Jurkat, Clone E6-1 (cell line): ENCODE measurements around the gene ERBIN.
"Not testable (repeated sequence)": the region's sequence is repeated elsewhere in the genome, so short reads cannot be mapped to it uniquely, and the experiment has no call there.

Experiments used
- DNase-seq: peaks from one replicate; pipeline ENCODE4 v3.0.0-alpha.2; 2011; ENCODE audit warnings: low read depth, low spot score
- H3K4me3 ChIP-seq: 2 replicates; pipeline ENCODE4 v1.5.1; 2011; ENCODE audit warnings: mild to moderate bottlenecking, low read length, control low read depth, moderate library complexity

The ERBIN gene

DNA sequence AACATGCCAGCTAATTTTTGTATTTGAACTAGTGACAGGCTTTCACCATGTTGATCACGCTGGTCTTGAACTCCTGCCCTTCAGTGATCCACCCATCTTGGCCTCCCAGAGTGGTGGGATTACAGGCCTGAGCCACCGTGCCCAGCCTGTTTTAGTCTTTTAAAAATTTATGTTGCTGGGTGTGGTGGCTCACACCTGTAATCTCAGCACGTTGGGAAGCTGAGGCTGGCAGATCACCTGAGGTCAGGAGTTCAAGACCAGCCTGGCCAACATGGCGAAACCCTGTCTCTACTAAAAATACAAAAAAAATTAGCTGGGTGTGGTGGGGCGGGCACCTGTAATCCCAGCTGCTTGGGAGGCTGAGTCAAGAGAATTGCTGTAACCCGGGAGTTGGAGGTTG is 10.7 kb upstream of the ERBIN start:
- not testable (repeated sequence) for DNase-seq, H3K4me3 ChIP-seq

DNA sequence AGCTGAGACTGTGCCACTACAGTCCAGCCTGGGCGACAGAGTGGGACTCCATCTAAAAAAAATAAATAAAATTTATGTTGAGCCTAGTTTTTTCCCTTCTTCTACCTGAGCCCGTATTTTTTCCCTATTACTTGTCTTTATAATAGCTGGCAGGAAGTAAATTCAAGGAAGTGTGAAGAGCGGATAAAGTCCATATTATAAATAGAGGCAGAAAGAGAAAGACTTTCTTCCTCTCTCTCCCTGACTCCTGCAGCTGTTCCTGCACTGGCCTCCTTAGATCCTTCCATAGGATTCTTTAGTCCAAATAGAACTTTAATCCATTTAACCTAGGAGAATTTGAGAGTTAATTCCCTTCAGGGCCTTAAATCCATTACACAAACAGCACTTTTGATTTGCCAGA is 10.3 kb upstream of the ERBIN start:
- no peak for DNase-seq
- no peak overlapping the region for H3K4me3 ChIP-seq

DNA sequence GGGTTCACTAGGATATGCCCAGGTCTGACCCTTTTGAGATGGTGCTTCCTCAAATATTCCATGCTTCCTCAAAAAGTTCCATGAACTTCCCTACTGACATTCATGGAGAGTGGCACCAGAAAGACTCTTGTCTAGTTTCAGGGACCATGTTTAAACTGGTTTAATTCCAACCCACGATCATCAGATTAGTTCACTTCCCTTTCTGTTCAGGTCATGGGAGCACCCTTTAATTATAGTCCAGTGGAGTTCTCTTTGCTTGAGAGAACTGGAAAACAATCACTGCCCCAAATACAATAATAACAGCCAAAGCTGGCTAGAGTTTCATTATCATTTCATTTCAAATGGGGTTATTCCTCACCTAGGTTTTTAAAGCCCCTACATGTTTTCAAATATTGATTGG is 9.7 kb upstream of the ERBIN start:
- H3K4me3 ChIP-seq, result no peak overlapping the region
- DNase-seq, result no peak

DNA sequence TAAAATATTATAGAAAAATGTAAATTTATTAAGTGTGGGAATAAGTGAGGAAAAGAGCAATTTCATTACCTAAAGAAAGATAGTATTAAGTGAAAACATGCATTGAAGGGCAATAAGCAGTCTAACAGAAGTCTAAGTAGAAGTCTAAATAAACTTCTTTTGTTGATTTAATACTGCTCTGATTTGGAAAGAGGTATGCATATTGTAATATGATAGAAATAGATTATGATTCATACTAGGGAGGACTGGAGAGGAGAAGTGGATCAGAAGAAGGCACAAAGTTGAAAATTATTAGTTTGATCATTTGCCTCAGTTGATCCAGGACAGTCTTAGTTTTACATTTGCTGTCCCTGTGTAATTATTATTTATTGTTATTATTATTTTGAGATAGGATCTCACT is 6.6 kb upstream of the ERBIN start:
- no peak overlapping the region for H3K4me3 ChIP-seq
- DNase-seq, result no peak

DNA sequence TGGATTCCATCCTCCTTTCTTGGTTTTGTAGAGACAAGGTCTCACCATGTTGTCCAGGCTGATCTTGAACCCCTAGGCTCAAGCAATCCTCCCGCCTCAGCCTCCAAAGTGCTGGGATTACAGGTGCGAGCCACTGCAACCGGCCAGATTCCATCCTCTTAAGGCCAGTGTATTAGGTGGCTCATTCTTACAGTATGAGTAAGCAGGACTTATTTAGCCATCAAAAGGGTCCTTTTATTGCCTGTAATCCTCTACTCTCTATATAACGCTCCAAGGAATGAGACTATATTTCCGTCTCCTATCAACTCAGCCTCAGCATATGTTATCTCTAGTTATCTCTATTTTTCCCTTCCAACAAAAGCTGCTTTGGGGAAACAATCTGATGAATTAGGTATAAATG is 3.0 kb upstream of the ERBIN start:
- no peak for DNase-seq
- H3K4me3 ChIP-seq, result no peak overlapping the region

DNA sequence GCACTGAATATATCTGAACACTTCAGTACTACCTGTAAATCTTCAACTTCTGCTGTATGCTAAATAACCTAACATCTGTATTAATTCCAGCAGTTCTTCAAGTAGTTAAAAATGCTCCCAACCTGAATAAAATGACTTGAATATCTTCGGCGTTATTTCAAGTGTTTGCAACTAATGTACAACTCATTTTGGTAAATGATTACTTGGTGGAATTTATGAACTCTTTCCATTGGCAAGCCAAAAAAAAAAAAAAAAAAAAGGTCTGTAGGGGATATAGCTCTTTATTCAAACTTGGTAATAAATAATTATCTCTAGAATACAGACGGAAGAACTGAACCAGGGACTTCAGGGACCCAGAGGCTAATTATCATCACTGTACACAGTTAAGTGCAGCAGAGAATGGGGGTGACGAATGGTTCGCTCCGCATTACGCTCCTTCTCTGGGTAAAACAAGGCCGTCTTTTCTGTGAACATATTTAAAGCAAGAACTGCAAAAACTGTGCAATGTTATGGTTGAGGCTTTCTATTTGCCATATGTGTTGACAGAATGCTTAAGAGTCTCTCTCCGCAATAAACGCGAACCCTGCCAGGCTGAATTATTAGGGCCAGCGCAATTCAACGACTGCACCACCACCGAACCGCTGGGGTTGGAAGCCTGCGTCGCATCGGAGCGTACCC is 1.9 kb upstream of the ERBIN start:
- peak overlapping the region; percentile 65 for H3K4me3 ChIP-seq
- no peak for DNase-seq

DNA sequence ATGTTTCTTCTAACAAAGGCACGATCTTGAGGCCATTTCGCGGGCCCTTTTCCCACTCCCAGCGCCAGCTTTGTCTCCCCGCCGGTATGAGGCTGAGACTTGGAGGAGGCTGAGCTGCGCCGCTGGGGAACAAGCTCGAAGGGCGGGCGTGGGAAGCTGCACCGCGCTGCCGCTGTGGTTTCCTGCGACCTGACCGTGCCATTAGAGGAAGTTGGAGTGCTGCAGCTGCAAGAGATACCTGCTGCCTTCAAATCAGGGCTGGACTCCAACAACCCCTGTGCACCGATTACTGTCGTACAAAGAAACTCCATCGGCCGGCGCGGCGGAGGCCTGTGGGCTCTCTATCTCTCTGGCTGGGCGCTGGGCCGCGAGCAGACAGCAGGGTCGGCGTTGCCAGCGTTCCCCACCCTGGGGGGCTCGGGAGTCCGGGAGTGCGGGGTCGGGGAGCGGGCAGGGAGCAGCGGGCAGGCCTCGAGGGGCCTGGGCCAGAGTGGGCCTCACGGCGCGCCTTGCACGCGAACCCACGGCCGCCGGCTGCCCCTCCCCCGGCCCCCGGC is 1.3 kb upstream of the ERBIN start:
- H3K4me3 ChIP-seq, result peak overlapping the region; percentile 65
- peak; percentile 85 for DNase-seq

DNA sequence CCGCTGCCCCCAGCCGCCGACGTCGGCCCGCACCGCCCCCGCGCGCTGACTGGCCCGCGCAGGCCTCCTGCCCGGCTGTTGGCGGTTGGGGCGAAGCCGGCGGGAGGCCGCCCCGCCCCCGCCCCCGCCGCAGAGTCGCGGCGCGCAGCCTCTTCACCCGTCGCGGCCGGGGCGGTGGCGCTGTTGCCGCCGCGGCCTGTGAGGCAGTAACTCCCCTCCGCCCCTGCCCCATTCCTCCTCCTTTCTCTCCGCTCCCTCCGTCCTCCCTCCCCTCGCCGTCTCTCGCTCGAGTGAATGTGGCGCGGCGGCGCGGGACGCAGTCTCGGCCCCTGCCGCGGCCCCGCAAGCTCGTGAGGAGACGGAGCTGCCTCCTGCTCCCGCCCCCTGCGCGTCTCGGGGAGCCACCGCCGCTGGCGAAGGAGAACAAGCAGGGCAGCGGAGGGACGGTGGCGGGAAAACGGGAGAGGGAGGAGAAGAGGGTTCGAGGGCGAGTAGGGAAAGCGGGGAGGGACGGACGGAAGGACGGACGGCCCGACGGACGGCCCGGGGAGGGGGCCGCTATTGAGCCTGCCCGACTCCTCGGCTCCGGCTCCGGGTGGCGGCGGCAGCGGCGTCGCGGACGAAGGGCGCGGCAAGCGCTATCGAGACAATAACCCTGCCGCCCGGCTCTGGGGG is 637 bp upstream of the ERBIN start:
- DNase-seq, result peak; percentile 73
- H3K4me3 ChIP-seq, result peak overlapping the region; percentile 86

DNA sequence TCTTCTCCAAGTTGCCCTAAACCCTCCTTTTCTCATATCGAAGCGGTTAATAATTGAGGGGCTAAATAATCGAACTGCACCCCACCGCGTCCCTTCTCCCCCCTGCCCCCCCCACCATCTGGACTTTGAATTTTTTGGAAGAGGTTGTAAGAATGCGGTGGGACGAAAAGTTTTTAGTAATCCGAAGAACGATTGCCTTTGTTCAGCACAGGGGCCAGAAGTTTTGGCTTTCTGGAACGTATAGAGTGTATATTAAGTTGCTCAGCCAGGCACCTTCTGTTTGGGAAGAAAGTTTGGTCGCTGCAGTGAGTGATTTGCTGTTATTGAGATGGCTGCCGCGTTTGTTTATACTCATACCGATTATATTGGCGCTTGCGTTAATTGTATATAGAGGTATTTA is 518 bp downstream of the ERBIN start:
- H3K4me3 ChIP-seq, result peak overlapping the region; percentile 86
- no peak for DNase-seq

DNA sequence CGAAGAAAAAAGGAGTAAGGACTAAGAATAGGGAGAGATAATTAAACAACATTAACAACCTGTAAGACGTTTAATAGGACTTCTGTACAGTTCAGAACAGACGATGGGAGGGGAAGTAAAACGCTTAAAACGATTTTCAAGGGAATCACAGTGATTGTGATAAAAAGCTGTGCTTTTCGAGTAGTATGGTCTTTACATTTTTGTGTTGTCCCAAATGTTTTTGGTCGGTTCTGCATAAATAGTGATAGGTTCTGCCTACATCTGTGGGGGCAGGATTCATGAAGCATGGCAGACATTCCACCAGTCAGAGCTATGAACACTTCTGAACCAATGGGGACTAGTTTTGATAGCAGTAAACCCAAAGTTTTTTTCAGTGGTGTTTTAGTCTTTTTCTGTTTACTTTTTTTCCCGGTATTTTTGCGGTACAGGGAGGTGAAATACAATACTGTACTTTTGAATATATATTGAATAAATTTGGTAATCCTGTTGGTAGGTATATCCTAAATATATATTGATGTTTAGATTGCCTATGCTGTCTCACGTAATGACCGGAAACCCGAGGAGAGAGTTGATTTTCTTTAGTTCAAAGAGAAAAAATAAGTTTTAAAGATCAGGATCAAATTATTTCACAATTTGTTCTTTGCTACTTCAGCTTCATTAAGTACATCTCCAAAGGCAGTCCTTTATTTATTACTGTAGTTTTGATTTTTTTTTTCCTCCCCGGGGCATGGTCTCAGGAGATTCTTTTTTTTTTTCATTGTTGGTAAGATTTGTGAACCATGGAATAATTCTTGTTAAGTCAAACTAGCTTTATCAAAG is 1.3 kb downstream of the ERBIN start:
- peak; percentile 56 for DNase-seq
- H3K4me3 ChIP-seq, result peak overlapping the region; percentile 86

DNA sequence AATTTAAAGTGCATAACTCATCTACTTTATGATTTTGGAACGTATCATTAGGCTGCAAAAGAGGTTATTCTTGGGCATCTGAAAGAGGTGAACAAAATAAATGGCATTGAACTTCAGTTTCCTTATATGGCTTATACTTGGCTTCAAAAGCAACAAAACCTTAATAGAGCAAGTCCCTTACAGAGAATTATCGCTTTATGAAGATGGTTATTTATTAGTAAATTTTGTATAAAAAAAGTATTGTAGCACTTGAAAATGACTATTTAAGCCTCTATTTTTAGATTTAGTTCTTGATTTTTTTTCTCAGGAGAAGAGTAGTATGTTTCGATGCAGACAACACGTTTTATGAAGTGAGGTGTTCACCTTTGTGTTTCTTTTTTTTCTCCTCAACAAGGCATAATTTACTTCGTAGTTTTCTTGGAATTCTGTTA is 2.0 kb downstream of the ERBIN start:
- peak overlapping the region; percentile 86 for H3K4me3 ChIP-seq
- no peak for DNase-seq

DNA sequence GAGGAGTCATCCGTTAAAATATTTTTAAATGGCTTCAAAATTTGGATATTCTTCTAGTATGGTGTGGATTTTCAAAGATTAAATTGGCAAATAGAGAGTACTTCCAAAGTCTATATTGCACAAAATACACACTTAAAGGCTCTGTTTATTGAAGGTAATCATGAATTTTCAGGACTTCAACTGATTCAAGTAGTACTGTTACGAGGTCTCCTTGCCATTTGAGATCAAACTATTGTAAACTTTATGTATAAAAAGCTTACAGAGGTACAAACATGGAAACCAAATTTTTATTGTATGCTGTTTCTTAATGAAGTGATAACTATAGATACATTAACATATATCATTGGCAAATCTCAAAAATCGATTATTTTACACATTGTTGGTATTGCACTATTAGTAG is 2.5 kb downstream of the ERBIN start:
- no peak overlapping the region for H3K4me3 ChIP-seq
- no peak for DNase-seq

DNA sequence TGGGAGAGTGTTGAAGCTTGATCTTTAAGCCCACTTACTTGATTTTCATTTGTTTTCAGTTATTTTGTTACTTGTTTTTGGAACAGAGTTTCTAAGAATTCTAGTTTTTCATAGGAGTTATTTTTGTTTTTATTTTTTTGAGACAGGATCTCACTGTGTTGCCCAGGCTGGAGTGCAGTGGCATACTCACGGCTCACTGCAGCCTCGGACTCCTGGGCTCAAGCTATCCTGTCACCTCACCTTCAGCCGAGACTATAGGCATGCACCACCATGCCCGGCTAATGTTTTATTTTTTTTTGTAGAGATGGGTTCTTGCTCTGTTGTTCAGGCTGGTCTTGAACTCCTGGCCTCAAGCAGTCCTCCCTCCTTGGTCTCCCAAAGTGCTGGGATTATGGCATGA is 6.3 kb downstream of the ERBIN start:
- DNase-seq, result no peak
- H3K4me3 ChIP-seq, result no peak overlapping the region

DNA sequence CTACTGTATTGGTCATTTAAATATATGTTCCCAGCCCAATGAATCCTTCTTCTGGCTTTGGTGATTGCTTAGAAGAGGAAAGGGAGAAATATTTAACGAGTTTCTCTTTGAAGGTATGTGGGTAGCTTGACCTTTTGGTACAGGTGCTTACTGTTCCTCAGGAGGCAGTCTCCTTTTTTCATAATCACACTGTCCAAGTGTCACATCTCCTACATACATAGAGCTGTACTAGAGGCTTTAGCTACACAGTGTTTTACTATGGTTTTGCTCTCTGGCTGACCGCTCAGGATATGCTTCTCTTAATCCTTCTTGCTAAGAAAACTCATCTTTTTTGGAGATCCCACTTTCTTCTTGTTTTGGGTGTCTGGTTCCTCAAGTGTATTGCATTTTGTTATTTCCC is 6.9 kb downstream of the ERBIN start:
- DNase-seq, result no peak
- no peak overlapping the region for H3K4me3 ChIP-seq

DNA sequence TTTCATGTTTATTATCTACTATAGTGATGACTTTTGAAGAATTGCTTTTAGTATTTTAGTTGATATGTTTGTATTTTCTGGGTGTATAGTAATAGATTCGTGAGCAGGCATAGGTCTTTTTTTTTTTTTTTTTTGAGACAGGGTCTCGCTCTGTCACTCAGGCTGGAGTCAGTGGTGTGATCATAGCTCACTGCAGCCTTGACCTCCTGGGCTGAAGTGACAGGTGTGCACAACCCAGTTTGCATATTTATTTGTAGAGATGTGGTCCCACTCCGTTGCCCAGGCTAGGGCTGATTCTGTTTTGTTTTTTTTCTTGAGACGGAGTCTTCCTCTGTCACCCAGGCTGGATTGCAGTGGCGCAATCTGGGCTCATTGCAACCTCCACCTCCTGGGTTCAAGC is 11.9 kb downstream of the ERBIN start:
- no peak for DNase-seq
- no peak overlapping the region for H3K4me3 ChIP-seq

DNA sequence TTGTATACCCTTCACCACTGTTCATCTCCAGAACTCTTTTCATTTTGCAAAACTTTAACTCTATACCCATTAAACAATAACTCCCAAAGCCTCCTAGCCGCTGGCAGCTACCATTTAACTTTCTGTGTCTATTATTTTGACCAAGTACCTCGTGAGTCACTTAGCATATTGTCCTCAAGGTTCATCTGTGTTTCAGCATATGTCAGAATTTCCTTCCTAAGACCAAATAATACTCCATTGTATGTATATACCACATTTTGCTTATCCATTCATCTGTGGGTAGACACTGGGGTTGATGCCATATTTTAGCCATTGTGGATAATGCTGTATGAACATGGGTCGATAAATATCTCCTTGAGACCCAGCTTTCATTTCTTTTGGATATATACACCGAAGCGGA is 17.4 kb downstream of the ERBIN start:
- no peak overlapping the region for H3K4me3 ChIP-seq
- DNase-seq, result no peak

DNA sequence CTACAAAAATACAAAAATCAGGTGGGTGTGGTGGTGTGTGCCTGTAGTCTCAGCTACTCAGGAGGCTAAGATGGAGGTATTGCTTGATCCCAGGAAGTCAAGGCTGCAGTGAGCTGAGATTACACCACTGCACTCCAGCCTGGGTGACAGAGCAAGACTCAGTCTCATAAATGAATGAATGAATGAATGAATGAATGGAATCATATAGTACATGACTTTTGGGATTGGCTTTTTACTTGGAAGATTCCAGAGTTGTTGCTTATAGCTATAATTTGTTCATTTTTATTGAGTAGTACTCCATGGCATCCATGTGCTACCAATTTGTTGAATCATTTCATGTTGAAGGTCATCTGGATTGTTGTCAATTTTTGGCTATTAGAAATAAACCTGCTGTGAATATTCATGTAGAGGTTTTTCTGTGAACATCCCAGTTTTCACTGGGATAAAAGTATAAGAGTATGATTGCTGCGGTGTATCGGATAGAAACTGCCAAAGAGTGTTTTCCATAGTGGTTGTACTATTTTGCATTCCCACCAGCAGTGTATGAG is 19.9 kb downstream of the ERBIN start:
- DNase-seq, result no peak
- no peak overlapping the region for H3K4me3 ChIP-seq

DNA sequence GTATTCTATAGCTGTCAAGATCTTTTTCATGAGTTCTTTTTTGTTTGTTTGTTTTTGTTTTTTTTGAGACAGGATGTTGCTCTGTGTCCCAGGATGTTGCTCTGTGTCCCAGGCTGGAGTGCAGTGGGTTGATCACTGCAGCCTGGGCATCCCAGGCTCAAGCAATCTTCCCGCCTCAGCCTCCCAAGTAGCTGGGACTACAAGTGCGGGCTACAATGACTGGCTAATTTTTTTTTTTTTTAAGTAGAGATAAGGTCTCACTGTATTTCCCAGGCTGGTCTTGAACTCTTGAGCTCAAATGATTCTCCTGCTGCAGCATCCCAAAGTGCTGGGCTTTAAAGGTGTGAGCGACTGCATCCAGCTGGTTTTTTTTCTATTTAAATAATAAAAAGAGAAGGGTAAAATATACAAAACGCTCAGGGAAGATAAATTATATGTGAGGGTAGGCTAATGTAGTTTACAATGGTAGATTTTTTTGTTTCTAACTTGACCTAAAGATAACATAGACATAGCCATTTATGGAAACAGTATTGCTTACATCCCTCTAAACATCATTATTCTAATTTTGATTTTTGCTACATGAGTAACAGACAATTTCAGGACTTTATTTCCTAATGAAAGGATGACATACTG is 21.9 kb downstream of the ERBIN start:
- no peak overlapping the region for H3K4me3 ChIP-seq
- no peak for DNase-seq

DNA sequence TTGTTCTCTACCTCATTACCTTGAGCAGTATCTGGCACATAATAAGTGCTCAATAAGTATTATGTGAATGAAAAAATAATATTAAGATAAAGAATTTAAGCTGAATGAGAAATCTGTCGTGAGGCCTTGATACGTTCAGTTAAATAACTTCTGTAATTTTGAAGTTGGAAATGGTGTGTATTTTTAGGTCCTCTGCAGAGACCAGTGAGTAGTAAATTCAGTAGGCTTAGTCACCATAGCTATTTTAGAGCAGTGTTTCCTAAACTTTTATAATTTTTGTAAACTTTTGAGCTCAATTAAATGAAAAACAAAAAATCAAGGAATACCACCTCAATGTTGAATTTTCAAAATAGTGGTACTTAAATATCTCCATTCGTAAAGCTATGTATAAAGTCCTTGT is 25.0 kb downstream of the ERBIN start:
- no peak for DNase-seq
- H3K4me3 ChIP-seq, result no peak overlapping the region
